HepG2 (cell line): ENCODE results near the gene ABTB2. TPM values are rescaled to one million over a fixed set of nuclear protein-coding genes. Genes with fewer than 3 reads are reported as not detected.

ENCODE experiments used
- BATF2 ChIP-seq: sonication (generic); formaldehyde crosslinking; IDR thresholded peaks from 2 replicates; pipeline ENCODE4 v1.8.0; 2022; ENCODE audit warnings: mild to moderate bottlenecking, missing genetic modification reagents, moderate library complexity
- BCLAF1 ChIP-seq: fragments of 450-650 bp; IDR thresholded peaks from 2 replicates; pipeline ENCODE4 v1.6.1; 2017; ENCODE audit warnings: mild to moderate bottlenecking
- CAMTA2 ChIP-seq: sonication (generic); formaldehyde crosslinking; IDR thresholded peaks from 2 replicates; pipeline ENCODE4 v1.4.0; 2020; ENCODE audit warnings: mild to moderate bottlenecking, missing genetic modification reagents, borderline replicate concordance
- KIAA2018 ChIP-seq: sonication (generic); formaldehyde crosslinking; IDR thresholded peaks from 2 replicates; pipeline ENCODE4 v1.5.0; 2020; ENCODE audit warnings: mild to moderate bottlenecking, missing genetic modification reagents, borderline replicate concordance
- MAX ChIP-seq: IDR thresholded peaks from 2 replicates; pipeline ENCODE4 v1.6.1; 2012; ENCODE audit warnings: inconsistent platforms
- RBM22 ChIP-seq: fragments of 200-400 bp; formaldehyde crosslinking; optimal IDR thresholded peaks from 2 replicates; pipeline ENCODE3; 2017; ENCODE audit warnings: mild to moderate bottlenecking, low read length, moderate library complexity
- REXO4 ChIP-seq: sonication (generic); formaldehyde crosslinking; IDR thresholded peaks from 2 replicates; pipeline ENCODE4 v1.8.0; 2022; ENCODE audit warnings: missing genetic modification reagents, mild to moderate bottlenecking, borderline replicate concordance
- SALL1 ChIP-seq: sonication (generic); formaldehyde crosslinking; IDR thresholded peaks from 2 replicates; pipeline ENCODE4 v1.8.0; 2022; ENCODE audit warnings: mild to moderate bottlenecking, missing genetic modification reagents
- SRSF1 ChIP-seq: fragments of 200-400 bp; formaldehyde crosslinking; optimal IDR thresholded peaks from 2 replicates; pipeline ENCODE3; 2017; ENCODE audit warnings: mild to moderate bottlenecking, low read depth, low read length, moderate library complexity
- SRSF9 ChIP-seq: fragments of 200-400 bp; formaldehyde crosslinking; IDR thresholded peaks from 2 replicates; pipeline ENCODE4 v1.6.1; 2018; ENCODE audit warnings: borderline replicate concordance, mild to moderate bottlenecking, low read depth, low read length; ENCODE audit not compliant: insufficient read depth, poor library complexity, severe bottlenecking
- TRIM22 ChIP-seq: fragments of 450-650 bp; IDR thresholded peaks from 2 replicates; pipeline ENCODE4 v1.6.1; 2017
- ZFP36L2 ChIP-seq: sonication (generic); formaldehyde crosslinking; IDR thresholded peaks from 2 replicates; pipeline ENCODE4 v1.4.0; 2020; ENCODE audit warnings: missing genetic modification reagents
- ZFYVE20 ChIP-seq: sonication (generic); formaldehyde crosslinking; IDR thresholded peaks from 2 replicates; pipeline ENCODE4 v1.8.0; 2023; ENCODE audit warnings: low read depth, mild to moderate bottlenecking, moderate library complexity, missing genetic modification reagents, borderline replicate concordance
- ZNF20 ChIP-seq: sonication (generic); formaldehyde crosslinking; IDR thresholded peaks from 2 replicates; pipeline ENCODE4 v1.4.0; 2020; ENCODE audit warnings: mild to moderate bottlenecking, moderate library complexity, missing genetic modification reagents
- ZNF547 ChIP-seq: sonication (generic); formaldehyde crosslinking; IDR thresholded peaks from 2 replicates; pipeline ENCODE4 v1.5.1; 2020; ENCODE audit warnings: mild to moderate bottlenecking, missing genetic modification reagents
- polyA plus RNA-seq, 8 experiments: library from polyadenylated mRNA; depleted of rRNA in 3 of 8; stranded (reverse) in 7 of 8; unstranded in 1 of 8; fragments of >200 nt; fragmentation: Illumina TruSeq in 4 of 8; extraction: Trizol in 4 of 8; gene quantifications; 2 replicates each; pipeline versions ENCODE4 v1.2.1 to v1.2.3, GENCODE V29; 2011 to 2016; ENCODE audit warnings: low read depth in 4 of 8, missing spikeins in 1 of 8, mixed read lengths in 1 of 8; ENCODE audit not compliant: insufficient read depth in 1 of 8
- total RNA-seq, 5 experiments: library from RNA; depleted of rRNA; stranded (reverse); fragments of >200 nt; fragmentation: Illumina TruSeq; extraction: Trizol; gene quantifications; 2 replicates each; pipeline ENCODE4 v1.2.3, GENCODE V29; 2016; ENCODE audit warnings: low read depth in 1 of 5

Gene ABTB2
- total and polyA plus RNA-seq, 2 of the 13 experiments (the other 11 are each of a cell fraction or from before 2014, with no cell fraction given) = 5.1 to 15.4 TPM

- TF ChIP-seq RBM22 = peak; percentile 39
- TF ChIP-seq ZNF547 (CRISPR knock-in tag) = no peak
- TF ChIP-seq ZNF20 = no peak
- TF ChIP-seq ZFYVE20 = no peak
- no peak for TF ChIP-seq SALL1 (CRISPR knock-in tag)
- no peak for TF ChIP-seq CAMTA2 (CRISPR knock-in tag)
- TF ChIP-seq BCLAF1 = no peak
- no peak for TF ChIP-seq REXO4 (CRISPR knock-in tag)
- no peak for TF ChIP-seq SRSF1
- no peak for TF ChIP-seq TRIM22
- TF ChIP-seq BATF2 (CRISPR knock-in tag) = no peak
- 0 out of 2 replicates have a peak, but pooled peaks have one; percentile 34 for TF ChIP-seq MAX
- no peak for TF ChIP-seq ZFP36L2 (CRISPR knock-in tag)
- no peak for TF ChIP-seq SRSF9
- TF ChIP-seq KIAA2018 (CRISPR knock-in tag) = no peak
Observed at GRCh38 chr11:34224434-34224966, 133.3 kb downstream of the ABTB2 start (continued).
